GM12875 (cell line): ENCODE measurements around the gene PCBP4.

ENCODE experiments used
- H3K4me3 ChIP-seq: one replicate; pipeline ENCODE4 v1.5.1; 2011; ENCODE audit warnings: low read depth, low read length, control low read depth
- TF ChIP-seq, protein P1 (sequence below): IDR thresholded peaks from 2 replicates; pipeline ENCODE4 v1.5.1; 2011; ENCODE audit warnings: low read depth, mild to moderate bottlenecking, control low read depth, inconsistent platforms, low read length, moderate library complexity, borderline replicate concordance; ENCODE audit not compliant: insufficient read depth

Gene PCBP4

GRCh38 chr3:51953445-51953844 is 13.8 kb downstream of the PCBP4 start:
- no peak overlapping the region for H3K4me3 ChIP-seq
- TF ChIP-seq, protein P1, sequence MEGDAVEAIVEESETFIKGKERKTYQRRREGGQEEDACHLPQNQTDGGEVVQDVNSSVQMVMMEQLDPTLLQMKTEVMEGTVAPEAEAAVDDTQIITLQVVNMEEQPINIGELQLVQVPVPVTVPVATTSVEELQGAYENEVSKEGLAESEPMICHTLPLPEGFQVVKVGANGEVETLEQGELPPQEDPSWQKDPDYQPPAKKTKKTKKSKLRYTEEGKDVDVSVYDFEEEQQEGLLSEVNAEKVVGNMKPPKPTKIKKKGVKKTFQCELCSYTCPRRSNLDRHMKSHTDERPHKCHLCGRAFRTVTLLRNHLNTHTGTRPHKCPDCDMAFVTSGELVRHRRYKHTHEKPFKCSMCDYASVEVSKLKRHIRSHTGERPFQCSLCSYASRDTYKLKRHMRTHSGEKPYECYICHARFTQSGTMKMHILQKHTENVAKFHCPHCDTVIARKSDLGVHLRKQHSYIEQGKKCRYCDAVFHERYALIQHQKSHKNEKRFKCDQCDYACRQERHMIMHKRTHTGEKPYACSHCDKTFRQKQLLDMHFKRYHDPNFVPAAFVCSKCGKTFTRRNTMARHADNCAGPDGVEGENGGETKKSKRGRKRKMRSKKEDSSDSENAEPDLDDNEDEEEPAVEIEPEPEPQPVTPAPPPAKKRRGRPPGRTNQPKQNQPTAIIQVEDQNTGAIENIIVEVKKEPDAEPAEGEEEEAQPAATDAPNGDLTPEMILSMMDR = no peak

DNA sequence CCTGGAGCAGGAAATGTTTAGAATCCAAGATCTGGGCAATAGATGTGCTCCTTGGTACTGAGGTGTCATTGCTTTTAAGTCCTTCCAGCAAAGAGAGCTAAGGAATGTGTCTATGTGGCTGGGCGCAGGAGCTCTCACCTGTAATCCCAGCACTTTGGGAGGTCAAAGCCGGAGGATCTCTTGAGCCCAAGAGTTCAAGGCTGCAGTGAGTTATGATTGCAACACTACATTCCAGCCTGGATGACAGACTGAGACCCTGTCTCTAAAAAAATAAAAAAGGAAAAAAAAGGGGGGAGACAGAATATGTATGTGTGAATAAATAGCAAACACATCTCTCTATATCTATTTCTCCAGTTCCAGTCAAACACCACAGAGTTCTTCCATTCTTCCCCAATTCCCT is 16.4 kb downstream of the PCBP4 start:
- H3K4me3 ChIP-seq = no peak overlapping the region
- TF ChIP-seq, protein P1 = no peak

GRCh38 chr3:51949121-51949520 is 18.1 kb downstream of the PCBP4 start:
- TF ChIP-seq, protein P1 = no peak
- no peak overlapping the region for H3K4me3 ChIP-seq

DNA sequence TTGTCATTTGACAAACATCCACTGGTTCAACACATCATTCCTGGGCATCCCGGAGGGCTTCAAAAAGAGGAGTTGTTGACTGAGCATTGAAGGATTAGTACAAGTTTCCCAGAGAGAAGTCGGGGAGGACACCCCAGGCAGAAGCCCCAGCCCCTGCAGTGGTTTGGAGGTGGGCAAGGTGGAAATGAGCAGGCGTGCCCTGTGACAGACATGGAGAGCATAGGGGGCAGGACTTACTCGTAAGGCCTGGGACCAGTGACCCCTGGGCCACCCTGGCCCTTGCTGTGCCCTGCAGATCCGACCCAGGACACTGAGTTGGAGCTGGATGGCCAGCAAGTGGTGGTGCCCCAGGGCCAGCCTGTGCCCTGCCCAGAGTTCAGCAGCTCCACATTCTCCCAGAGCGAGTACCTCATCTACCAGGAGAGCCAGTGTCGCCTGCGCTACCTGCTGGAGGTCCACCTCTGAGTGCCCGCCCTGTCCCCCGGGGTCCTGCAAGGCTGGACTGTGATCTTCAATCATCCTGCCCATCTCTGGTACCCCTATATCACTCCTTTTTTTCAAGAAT is 19.2 kb downstream of the PCBP4 start:
- TF ChIP-seq, protein P1 = no peak
- no peak overlapping the region for H3K4me3 ChIP-seq

DNA sequence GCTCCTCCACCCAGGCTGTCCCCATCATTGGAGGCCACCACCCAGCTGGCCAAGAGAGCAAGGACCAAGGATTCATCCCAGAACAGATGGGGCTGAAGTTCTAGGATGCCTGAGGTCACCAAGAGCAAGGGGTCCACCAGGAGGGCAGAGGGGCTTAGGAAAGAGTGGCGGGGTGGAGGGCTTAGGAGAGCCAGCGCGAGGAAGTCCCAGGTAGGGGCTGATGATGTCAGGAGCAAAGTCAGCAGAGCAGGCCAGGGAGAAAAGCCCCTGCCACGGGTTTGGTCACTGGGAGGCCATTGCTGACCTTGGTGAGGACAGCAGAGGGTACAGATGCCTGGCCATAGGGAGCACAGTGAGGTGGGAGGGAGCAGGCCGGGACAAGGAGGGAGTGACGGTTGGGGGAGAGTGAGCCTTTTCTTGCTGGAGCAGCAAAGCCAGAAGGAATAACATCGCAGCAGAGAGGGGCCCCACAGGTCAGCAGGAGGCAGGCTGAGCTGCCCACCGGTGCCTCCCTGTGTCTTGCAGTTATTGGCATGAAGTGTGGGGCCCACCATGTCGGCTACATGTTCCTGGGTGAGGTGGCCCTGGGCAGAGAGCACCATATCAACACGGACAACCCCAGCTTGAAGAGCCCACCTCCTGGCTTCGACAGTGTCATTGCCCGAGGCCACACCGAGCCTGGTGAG is 19.9 kb downstream of the PCBP4 start:
- no peak overlapping the region for H3K4me3 ChIP-seq

GRCh38 chr3:51946796-51947195 is 20.5 kb downstream of the PCBP4 start:
- TF ChIP-seq, protein P1 = no peak
- no peak overlapping the region for H3K4me3 ChIP-seq

More for the DNA sequence above, 19.9 kb downstream of the PCBP4 start:
- TF ChIP-seq, protein P1 = no peak
